DOHH2 (cell line): Measurements from ENCODE around the gene CAMTA1.

ENCODE experiments used
- H3F3A ChIP-seq: fragments of 200-600 bp; sonication (generic), shearing (Covaris generic); 2 replicates; pipeline ENCODE4 v1.6.0; 2016; ENCODE audit warnings: antibody characterized with exemption, mild to moderate bottlenecking; ENCODE audit not compliant: control insufficient read depth, insufficient read depth
- H3K27ac ChIP-seq: fragments of 200-600 bp; sonication (generic); 2 replicates; pipeline ENCODE4 v1.5.1; 2014; ENCODE audit warnings: low read depth, mild to moderate bottlenecking, low read length, moderate library complexity
- H3K27me3 ChIP-seq: fragments of 200-600 bp; sonication (generic); 2 replicates; pipeline ENCODE4 v1.6.1; 2014; ENCODE audit warnings: mild to moderate bottlenecking, low read length, mixed read lengths; ENCODE audit not compliant: control insufficient read depth
- H3K36me3 ChIP-seq: fragments of 200-600 bp; sonication (generic); 2 replicates; pipeline ENCODE4 v1.6.1; 2014; ENCODE audit warnings: mild to moderate bottlenecking, low read length, moderate library complexity, mixed read lengths; ENCODE audit not compliant: control insufficient read depth
- H3K4me1 ChIP-seq: fragments of 200-600 bp; sonication (generic); 2 replicates; pipeline ENCODE4 v1.6.1; 2014; ENCODE audit warnings: mild to moderate bottlenecking, low read length, mixed read lengths; ENCODE audit not compliant: control insufficient read depth
- H3K4me2 ChIP-seq: fragments of 200-600 bp; sonication (generic); 2 replicates; pipeline ENCODE4 v1.6.0; 2014; ENCODE audit warnings: mild to moderate bottlenecking, low read length, moderate library complexity
- H3K4me3 ChIP-seq: fragments of 200-600 bp; sonication (generic); 2 replicates; pipeline ENCODE4 v1.5.1; 2014; ENCODE audit warnings: mild to moderate bottlenecking, low read length, mixed read lengths
- H3K79me2 ChIP-seq: fragments of 200-600 bp; sonication (generic); 2 replicates; pipeline ENCODE4 v1.6.1; 2014; ENCODE audit warnings: mild to moderate bottlenecking, low read length, mixed read lengths; ENCODE audit not compliant: control insufficient read depth
- H3K9me2 ChIP-seq: fragments of 200-600 bp; sonication (generic); replicated peaks from 2 replicates; pipeline ENCODE4 v1.6.1; 2014; ENCODE audit warnings: mild to moderate bottlenecking, low read length, mixed read lengths; ENCODE audit not compliant: control insufficient read depth
- H3K9me3 ChIP-seq: fragments of 200-600 bp; sonication (generic); 2 replicates; pipeline ENCODE4 v1.6.1; 2014; ENCODE audit warnings: antibody characterized with exemption, low read length, mixed read lengths; ENCODE audit not compliant: control insufficient read depth, insufficient read depth
- H4K20me1 ChIP-seq: fragments of 200-600 bp; sonication (generic); 2 replicates; pipeline ENCODE4 v1.6.0; 2014; ENCODE audit warnings: low read depth, mild to moderate bottlenecking, antibody characterized with exemption, low read length, moderate library complexity; ENCODE audit not compliant: control insufficient read depth, insufficient read depth
- EZH2phosphoT487 ChIP-seq: fragments of 200-600 bp; sonication (generic); IDR thresholded peaks from 2 replicates; pipeline ENCODE4 v1.6.1; 2017; ENCODE audit warnings: borderline replicate concordance, mild to moderate bottlenecking, antibody characterized with exemption, low read length, moderate library complexity, mixed read lengths
- TF ChIP-seq, protein P1 (sequence below): fragments of 200-600 bp; sonication (generic); IDR thresholded peaks from one replicate; pipeline ENCODE4 v1.5.1; 2014; ENCODE audit warnings: antibody characterized with exemption, mild to moderate bottlenecking, low read depth, low read length; ENCODE audit not compliant: poor library complexity, severe bottlenecking

The CAMTA1 gene

DNA sequence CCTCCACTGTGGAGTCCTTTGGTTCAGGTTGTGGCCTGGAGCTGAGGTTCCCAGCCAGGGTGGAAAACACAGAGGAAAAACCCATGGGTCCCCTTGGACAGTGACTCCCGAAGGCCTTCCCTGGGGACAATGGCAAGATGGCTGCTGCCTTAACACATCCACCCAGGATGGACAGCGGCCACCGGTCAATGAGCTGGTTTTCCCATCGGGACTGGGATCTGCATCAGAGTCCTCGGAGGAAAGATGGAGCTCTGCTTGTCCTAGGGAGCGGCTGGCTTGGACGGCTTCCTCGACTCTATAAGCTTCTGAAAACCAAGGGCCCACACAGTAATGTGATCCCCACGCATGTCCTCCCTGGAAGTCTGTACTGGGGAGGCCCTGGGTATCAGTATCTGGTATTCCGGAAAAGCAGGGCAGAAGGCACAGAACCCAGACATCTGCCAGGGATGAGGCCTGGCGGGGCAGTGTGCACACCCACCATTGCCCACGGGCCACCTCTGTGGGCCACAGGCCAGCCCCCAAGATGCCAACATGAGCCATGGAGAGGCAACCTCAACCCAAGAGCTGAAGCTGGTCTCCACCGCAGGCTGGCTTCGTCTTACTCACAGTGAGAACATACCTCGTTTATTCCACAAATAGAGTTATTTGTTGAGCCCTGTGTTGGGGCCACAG, 891.2 kb downstream of the CAMTA1 start:
- Histone ChIP-seq H3K27ac (no peak overlapping the region), H3K4me3 (no peak overlapping the region), H3F3A (no peaks in the 10 kb centered on the region), H3K9me2 (no peaks in the 10 kb centered on the region), H3K4me2 (no peak overlapping the region), H3K79me2 (no peaks in the 10 kb centered on the region), H3K36me3 (no peaks in the 10 kb centered on the region), H4K20me1 (no peaks in the 10 kb centered on the region), H3K27me3 (peaks cover 17% of the 10 kb centered on the region), H3K4me1 (no peaks in the 10 kb centered on the region), H3K9me3 (no peaks in the 10 kb centered on the region)
- TF ChIP-seq, protein P1, sequence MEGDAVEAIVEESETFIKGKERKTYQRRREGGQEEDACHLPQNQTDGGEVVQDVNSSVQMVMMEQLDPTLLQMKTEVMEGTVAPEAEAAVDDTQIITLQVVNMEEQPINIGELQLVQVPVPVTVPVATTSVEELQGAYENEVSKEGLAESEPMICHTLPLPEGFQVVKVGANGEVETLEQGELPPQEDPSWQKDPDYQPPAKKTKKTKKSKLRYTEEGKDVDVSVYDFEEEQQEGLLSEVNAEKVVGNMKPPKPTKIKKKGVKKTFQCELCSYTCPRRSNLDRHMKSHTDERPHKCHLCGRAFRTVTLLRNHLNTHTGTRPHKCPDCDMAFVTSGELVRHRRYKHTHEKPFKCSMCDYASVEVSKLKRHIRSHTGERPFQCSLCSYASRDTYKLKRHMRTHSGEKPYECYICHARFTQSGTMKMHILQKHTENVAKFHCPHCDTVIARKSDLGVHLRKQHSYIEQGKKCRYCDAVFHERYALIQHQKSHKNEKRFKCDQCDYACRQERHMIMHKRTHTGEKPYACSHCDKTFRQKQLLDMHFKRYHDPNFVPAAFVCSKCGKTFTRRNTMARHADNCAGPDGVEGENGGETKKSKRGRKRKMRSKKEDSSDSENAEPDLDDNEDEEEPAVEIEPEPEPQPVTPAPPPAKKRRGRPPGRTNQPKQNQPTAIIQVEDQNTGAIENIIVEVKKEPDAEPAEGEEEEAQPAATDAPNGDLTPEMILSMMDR: no peak
- no peak for TF ChIP-seq EZH2phosphoT487

DNA sequence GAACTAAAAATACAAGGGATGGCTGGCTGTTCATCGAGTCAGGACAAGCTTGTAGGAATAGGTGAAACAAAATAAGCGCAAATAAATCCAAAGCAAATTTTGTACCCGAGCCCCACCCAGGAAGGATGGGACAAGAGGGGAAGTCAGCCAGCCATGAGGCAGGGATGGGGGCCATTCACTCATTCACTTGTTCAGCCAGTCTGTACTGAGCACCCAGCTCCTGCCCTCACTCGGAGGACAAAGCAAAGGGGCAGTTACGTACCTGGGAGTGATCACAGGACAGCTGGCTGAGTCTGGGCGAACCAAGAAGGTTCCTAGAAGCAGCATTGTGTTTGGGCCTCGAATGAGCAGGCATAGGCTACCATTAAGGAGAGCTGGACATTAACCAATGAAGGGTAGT, 891.9 kb downstream of the CAMTA1 start:
- H4K20me1 ChIP-seq: no peaks in the 10 kb centered on the region
- H3K9me3 ChIP-seq: no peaks in the 10 kb centered on the region
- H3K4me1 ChIP-seq: no peaks in the 10 kb centered on the region
- no peak overlapping the region for H3K4me2 ChIP-seq
- no peaks in the 10 kb centered on the region for H3K36me3 ChIP-seq
- H3K27me3 ChIP-seq: peaks cover 19% of the 10 kb centered on the region
- H3K4me3 ChIP-seq: no peak overlapping the region
- TF ChIP-seq, protein P1: no peak
- no peaks in the 10 kb centered on the region for H3K79me2 ChIP-seq
- H3F3A ChIP-seq: no peaks in the 10 kb centered on the region
- H3K27ac ChIP-seq: no peak overlapping the region
- H3K9me2 ChIP-seq: no peaks in the 10 kb centered on the region

DNA sequence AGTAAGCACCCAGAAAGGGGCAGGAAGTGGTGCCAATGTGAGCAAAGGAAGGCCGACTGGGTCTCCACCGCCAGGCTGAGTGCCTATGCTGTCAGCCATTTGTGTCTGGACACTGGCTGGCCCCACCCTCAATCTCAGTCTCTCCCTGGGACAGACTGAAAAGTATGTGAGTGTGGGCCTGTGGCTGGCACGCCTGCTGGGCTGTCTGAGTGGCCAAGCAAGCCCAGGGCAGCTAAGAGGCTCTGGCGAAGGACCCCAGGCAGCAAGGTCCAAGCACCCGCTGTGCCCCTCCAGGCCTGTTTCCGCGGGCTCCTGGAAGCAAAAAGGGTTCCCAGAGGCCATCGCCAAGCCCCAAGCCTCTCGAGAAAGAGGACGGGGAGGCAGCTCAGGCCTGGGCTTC, 892.6 kb downstream of the CAMTA1 start:
- Histone ChIP-seq H3K4me3 (no peak overlapping the region), H3K9me3 (no peaks in the 10 kb centered on the region), H3K9me2 (no peaks in the 10 kb centered on the region)

More for the DNA sequence above, 892.6 kb downstream of the CAMTA1 start:
- Histone ChIP-seq H3K27ac (no peak overlapping the region), H4K20me1 (no peaks in the 10 kb centered on the region), H3K4me2 (no peak overlapping the region), H3F3A (no peaks in the 10 kb centered on the region), H3K79me2 (no peaks in the 10 kb centered on the region), H3K4me1 (no peaks in the 10 kb centered on the region), H3K27me3 (peaks cover 19% of the 10 kb centered on the region), H3K36me3 (no peaks in the 10 kb centered on the region)
- TF ChIP-seq, protein P1: no peak
- TF ChIP-seq EZH2phosphoT487: no peak
